Activated T-helper 17 cell treated with anti-CD3 and anti-CD28 coated beads, Interleukin-2, amount 50 U/mL, for 72 hours (primary cell): ENCODE measurements around the gene PLCD3. TPM values are rescaled to one million over a fixed set of nuclear protein-coding genes. Genes with fewer than 3 reads are reported as not detected.

ENCODE experiments used
- ATAC-seq: fragments of 150-1000 bp; cut with Tn5 transposase; replicated peaks from 2 replicates; pipeline ENCODE4 v1.10.0; 2021; ENCODE audit warnings: mild to moderate bottlenecking, moderate library complexity
- H3K27ac Mint-ChIP-seq: one replicate; pipeline ENCODE4 v1.8.0; 2022; ENCODE audit warnings: mixed read lengths
- H3K27me3 Mint-ChIP-seq: one replicate; pipeline ENCODE4 v1.8.0; 2022; ENCODE audit warnings: mixed read lengths
- H3K36me3 Mint-ChIP-seq: one replicate; pipeline ENCODE4 v1.8.0; 2022; ENCODE audit warnings: low read depth, mild to moderate bottlenecking, mixed read lengths
- H3K4me1 Mint-ChIP-seq: one replicate; pipeline ENCODE4 v1.8.0; 2022; ENCODE audit warnings: mixed read lengths
- H3K4me3 Mint-ChIP-seq: one replicate; pipeline ENCODE4 v1.8.0; 2022; ENCODE audit warnings: mild to moderate bottlenecking, mixed read lengths
- H3K9me3 Mint-ChIP-seq: one replicate; pipeline ENCODE4 v1.8.0; 2022; ENCODE audit warnings: mixed read lengths
- total RNA-seq, 2 donors: library from RNA; stranded (reverse); gene quantifications; one replicate each; pipeline ENCODE4 v1.2.3, GENCODE V29; 2022

The PLCD3 gene
- total RNA-seq, 2 donors from 2014 or later = 3.1 to 6.5 TPM

- H3K27me3 Mint-ChIP-seq = no peaks in the 10 kb centered on the region
- no peak overlapping the region for H3K4me3 Mint-ChIP-seq
- no peak for ATAC-seq
- no peak overlapping the region for H3K27ac Mint-ChIP-seq
- no peaks in the 10 kb centered on the region for H3K9me3 Mint-ChIP-seq
- H3K4me1 Mint-ChIP-seq = peaks cover 5% of the 10 kb centered on the region
- H3K36me3 Mint-ChIP-seq = no peaks in the 10 kb centered on the region
These were observed 11.8 kb downstream of the PLCD3 start for GRCh38 chr17:45120558-45120957.

- ATAC-seq = no peak
- no peak overlapping the region for H3K27ac Mint-ChIP-seq
- H3K4me3 Mint-ChIP-seq = no peak overlapping the region
- no peaks in the 10 kb centered on the region for H3K36me3 Mint-ChIP-seq
- H3K27me3 Mint-ChIP-seq = no peaks in the 10 kb centered on the region
- H3K4me1 Mint-ChIP-seq = peaks cover 5% of the 10 kb centered on the region
- no peaks in the 10 kb centered on the region for H3K9me3 Mint-ChIP-seq
These were observed 12.4 kb downstream of the PLCD3 start for GRCh38 chr17:45119964-45120363.

- ATAC-seq = no peak
- peaks cover 5% of the 10 kb centered on the region for H3K4me1 Mint-ChIP-seq
- H3K4me3 Mint-ChIP-seq = no peak overlapping the region
These were observed 13.6 kb downstream of the PLCD3 start for GRCh38 chr17:45118691-45119090.

GRCh38 chr17:45117848-45118646 is 14.3 kb downstream of the PLCD3 start:
- H3K4me1 Mint-ChIP-seq = peaks cover 5% of the 10 kb centered on the region
- ATAC-seq = no peak
- H3K9me3 Mint-ChIP-seq = no peaks in the 10 kb centered on the region
- H3K4me3 Mint-ChIP-seq = no peak overlapping the region
- no peaks in the 10 kb centered on the region for H3K27me3 Mint-ChIP-seq
- H3K36me3 Mint-ChIP-seq = no peaks in the 10 kb centered on the region
- no peak overlapping the region for H3K27ac Mint-ChIP-seq

More at GRCh38 chr17:45118691-45119090, 13.6 kb downstream of the PLCD3 start:
- Mint-ChIP-seq H3K27me3 (no peaks in the 10 kb centered on the region), H3K36me3 (no peaks in the 10 kb centered on the region), H3K9me3 (no peaks in the 10 kb centered on the region), H3K27ac (no peak overlapping the region)

- no peaks in the 10 kb centered on the region for H3K36me3 Mint-ChIP-seq
- H3K9me3 Mint-ChIP-seq = no peaks in the 10 kb centered on the region
- H3K27ac Mint-ChIP-seq = no peak overlapping the region
- H3K27me3 Mint-ChIP-seq = no peaks in the 10 kb centered on the region
- H3K4me3 Mint-ChIP-seq = no peak overlapping the region
- ATAC-seq = no peak
- H3K4me1 Mint-ChIP-seq = peaks cover 5% of the 10 kb centered on the region
These were observed 15.0 kb downstream of the PLCD3 start for GRCh38 chr17:45117334-45117733.

- Mint-ChIP-seq H3K27me3 (no peaks in the 10 kb centered on the region), H3K4me1 (peaks cover 5% of the 10 kb centered on the region), H3K9me3 (no peaks in the 10 kb centered on the region), H3K27ac (no peak overlapping the region), H3K36me3 (no peaks in the 10 kb centered on the region), H3K4me3 (no peak overlapping the region)
- ATAC-seq = no peak
These were observed 15.8 kb downstream of the PLCD3 start for GRCh38 chr17:45116434-45117016.

- Mint-ChIP-seq H3K9me3 (no peaks in the 10 kb centered on the region), H3K36me3 (no peaks in the 10 kb centered on the region), H3K27me3 (no peaks in the 10 kb centered on the region), H3K4me1 (peaks cover 5% of the 10 kb centered on the region), H3K27ac (peak overlapping the region; percentile 48), H3K4me3 (no peak overlapping the region)
- no peak for ATAC-seq
These were observed 16.4 kb downstream of the PLCD3 start for GRCh38 chr17:45115871-45116270.

- ATAC-seq = no peak
- no peaks in the 10 kb centered on the region for H3K36me3 Mint-ChIP-seq
- no peak overlapping the region for H3K4me3 Mint-ChIP-seq
- H3K9me3 Mint-ChIP-seq = no peaks in the 10 kb centered on the region
- H3K27me3 Mint-ChIP-seq = no peaks in the 10 kb centered on the region
- H3K4me1 Mint-ChIP-seq = peaks cover 5% of the 10 kb centered on the region
- H3K27ac Mint-ChIP-seq = no peak overlapping the region
These were observed 17.2 kb downstream of the PLCD3 start for GRCh38 chr17:45115015-45115625.

GRCh38 chr17:45114117-45114932 is 18.0 kb downstream of the PLCD3 start:
- no peak overlapping the region for H3K27ac Mint-ChIP-seq
- H3K36me3 Mint-ChIP-seq = no peaks in the 10 kb centered on the region
- H3K4me1 Mint-ChIP-seq = peaks cover 5% of the 10 kb centered on the region
- no peaks in the 10 kb centered on the region for H3K27me3 Mint-ChIP-seq
- ATAC-seq = no peak
- no peaks in the 10 kb centered on the region for H3K9me3 Mint-ChIP-seq
- no peak overlapping the region for H3K4me3 Mint-ChIP-seq

- ATAC-seq = no peak
- H3K9me3 Mint-ChIP-seq = no peaks in the 10 kb centered on the region
- peaks cover 5% of the 10 kb centered on the region for H3K4me1 Mint-ChIP-seq
- no peak overlapping the region for H3K27ac Mint-ChIP-seq
- no peaks in the 10 kb centered on the region for H3K27me3 Mint-ChIP-seq
- no peak overlapping the region for H3K4me3 Mint-ChIP-seq
- no peaks in the 10 kb centered on the region for H3K36me3 Mint-ChIP-seq
These were observed 18.9 kb downstream of the PLCD3 start for GRCh38 chr17:45113424-45113754.

- Mint-ChIP-seq H3K27me3 (no peaks in the 10 kb centered on the region), H3K36me3 (peaks cover 6% of the 10 kb centered on the region), H3K27ac (no peak overlapping the region), H3K4me1 (peaks cover 5% of the 10 kb centered on the region), H3K9me3 (no peaks in the 10 kb centered on the region), H3K4me3 (no peak overlapping the region)
- no peak for ATAC-seq
These were observed 19.5 kb downstream of the PLCD3 start for GRCh38 chr17:45112559-45113423.

- H3K9me3 Mint-ChIP-seq = no peaks in the 10 kb centered on the region
These were observed 20.5 kb downstream of the PLCD3 start for GRCh38 chr17:45111850-45112249.

GRCh38 chr17:45110676-45111611 is 21.4 kb downstream of the PLCD3 start:
- Mint-ChIP-seq H3K27me3 (no peaks in the 10 kb centered on the region), H3K4me3 (no peak overlapping the region), H3K4me1 (peaks cover 4% of the 10 kb centered on the region), H3K9me3 (no peaks in the 10 kb centered on the region), H3K27ac (no peak overlapping the region), H3K36me3 (peaks cover 20% of the 10 kb centered on the region)
- no peak for ATAC-seq

More at GRCh38 chr17:45111850-45112249, 20.5 kb downstream of the PLCD3 start:
- Mint-ChIP-seq H3K4me3 (no peak overlapping the region), H3K36me3 (peaks cover 11% of the 10 kb centered on the region), H3K27ac (no peak overlapping the region), H3K27me3 (no peaks in the 10 kb centered on the region), H3K4me1 (peaks cover 5% of the 10 kb centered on the region)
- no peak for ATAC-seq
